HG03108 (cell line): ENCODE measurements around the gene SPATA2L.
A peak's percentile ranks its signal among the peaks of the same experiment; 100 is the strongest.
"Not testable (repeated sequence)": the region's sequence is repeated elsewhere in the genome, so short reads cannot be mapped to it uniquely, and the experiment has no call there.

Source experiments
- ATAC-seq: cut with Tn5 transposase; IDR thresholded peaks from one replicate; pipeline ENCODE4 v1.9.1; 2021; ENCODE audit warnings: moderate library complexity; ENCODE audit not compliant: unreplicated experiment

Gene SPATA2L

DNA sequence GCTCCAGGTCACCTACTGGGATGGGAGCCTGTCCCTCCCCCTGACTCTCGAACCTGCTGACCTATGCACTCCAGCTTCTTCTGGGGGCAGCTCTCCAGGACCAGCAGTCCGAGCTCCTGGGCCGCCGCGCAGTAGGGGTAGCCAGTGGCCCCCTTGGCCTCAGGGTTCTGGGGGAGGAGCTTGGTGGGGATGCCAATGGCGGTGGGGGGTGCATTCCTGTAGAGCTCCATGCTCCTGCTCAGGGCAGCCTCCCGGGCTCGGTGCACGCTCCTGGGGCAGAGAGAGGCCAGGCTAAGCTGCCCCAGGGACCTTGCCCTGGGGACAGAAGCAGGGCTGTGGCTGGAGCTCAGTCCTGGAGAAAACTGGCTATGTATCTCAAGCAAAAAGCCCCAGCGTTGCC is 7.7 kb upstream of the SPATA2L start:
- ATAC-seq, result no peak

DNA sequence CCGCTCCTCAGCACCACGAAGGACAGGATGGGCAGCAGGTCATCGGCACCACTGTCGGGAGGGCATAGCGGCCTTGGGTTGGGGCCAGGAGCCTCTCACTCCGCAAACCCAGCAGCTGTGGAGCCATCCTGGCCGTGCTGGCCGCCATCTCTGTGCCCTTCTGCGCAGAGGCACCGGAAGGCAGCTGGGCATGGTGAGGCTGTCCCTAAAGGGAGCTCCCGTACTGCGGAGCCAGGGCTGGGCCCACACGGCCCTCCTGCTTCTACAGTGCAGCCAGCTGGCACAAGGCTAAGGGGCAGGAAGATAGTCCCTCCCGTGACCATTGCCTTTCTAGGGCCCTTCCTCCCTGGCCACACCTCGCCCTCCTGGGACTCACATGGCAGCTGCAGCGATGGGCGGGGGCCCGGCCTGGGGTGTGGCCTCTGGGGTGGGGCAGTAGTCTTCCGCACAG is 7.0 kb upstream of the SPATA2L start:
- ATAC-seq, result no peak

DNA sequence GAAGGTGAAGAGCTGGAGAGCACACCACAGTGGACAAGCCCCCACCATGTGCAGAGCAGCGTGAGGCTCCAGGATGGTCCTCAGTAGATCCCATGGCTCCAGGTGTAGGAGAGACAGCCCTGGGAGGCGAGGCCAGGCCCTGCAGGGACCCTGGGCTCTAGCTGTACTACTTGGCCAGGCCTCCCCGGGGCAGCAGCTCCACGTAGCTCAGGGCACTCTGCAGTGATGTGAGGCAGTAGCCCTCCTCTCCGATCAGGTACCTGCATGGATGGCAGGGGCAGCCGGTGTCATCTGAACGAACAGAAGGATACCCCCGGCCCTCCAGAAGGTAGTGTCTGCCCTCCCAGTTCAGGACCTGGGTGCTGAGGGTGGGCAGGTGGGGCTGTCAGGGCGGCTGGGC is 6.2 kb upstream of the SPATA2L start:
- ATAC-seq, result no peak

DNA sequence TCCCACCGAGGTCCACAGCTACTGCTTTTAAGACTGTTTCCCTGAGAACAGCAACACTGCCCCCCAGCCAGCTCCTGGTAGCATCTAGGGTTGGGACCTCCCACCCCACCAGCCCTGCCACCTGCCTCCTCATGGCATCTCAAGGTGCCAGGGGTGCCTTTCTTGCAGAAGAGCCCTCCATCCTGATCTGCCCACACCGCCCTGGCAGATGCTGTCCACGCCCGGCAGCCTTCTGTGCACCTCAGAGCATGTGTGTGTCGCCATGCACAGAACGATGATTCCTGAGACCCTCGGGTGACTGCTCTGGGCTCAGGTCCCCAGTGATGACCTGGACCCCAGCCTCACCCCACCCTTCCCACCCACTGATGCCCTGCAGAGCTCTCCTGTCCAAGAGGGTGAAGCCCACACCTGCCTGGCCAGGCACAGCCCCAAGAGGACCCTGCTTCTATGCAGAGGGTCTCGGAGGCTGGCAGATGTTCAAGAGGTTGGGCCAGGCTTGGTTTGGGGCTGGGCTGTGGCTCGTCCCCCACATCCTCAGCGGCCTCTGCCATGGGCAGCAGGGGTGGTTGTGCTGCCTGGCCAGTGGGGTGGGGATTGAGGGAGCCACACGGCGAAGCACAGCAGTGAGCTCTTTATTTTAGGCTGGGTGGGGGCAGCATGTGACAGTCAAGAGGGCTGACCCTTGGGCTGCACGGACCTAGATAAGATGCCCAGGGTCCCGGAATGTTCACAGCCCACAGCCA is 5.2 kb upstream of the SPATA2L start:
- no peak for ATAC-seq

DNA sequence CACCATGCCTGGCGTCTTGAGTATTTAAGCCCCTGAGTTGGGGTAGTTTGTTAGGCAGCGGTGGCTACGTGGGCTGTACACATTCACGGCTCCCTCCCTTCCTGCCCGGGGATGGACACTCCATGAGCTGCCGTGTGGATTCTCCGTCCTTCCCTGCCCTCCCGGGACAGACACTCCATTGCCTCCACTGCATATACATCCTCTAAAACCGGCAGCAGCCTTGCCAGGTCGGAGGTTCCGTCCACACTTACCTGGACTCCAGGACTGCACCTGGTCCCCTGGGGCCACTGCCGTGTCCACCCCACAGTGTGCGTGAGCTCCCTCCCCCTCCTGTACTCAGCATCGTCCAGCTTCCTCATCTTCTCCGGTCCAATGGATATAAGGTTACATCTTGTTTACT is 3.5 kb upstream of the SPATA2L start:
- ATAC-seq, result no peak

DNA sequence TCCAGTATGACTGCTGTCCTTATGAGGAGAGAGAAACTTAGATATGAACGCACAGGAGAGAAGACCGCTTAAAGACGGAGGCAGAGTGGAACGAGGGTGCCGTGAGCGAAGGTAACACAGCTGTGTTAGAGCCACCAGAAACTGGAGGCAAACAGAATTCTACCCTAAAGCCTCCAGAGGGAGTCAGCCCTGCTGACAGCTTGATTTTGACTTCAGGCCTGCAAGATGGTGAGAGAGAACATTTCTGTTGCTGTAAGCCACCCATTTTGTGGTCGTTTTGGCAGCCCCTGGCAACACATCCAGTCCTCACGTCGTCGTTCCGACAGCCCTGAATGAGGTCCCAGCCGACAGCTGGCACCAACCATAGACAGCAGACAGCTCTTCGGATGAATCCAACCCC is 2.8 kb upstream of the SPATA2L start:
- no peak for ATAC-seq

DNA sequence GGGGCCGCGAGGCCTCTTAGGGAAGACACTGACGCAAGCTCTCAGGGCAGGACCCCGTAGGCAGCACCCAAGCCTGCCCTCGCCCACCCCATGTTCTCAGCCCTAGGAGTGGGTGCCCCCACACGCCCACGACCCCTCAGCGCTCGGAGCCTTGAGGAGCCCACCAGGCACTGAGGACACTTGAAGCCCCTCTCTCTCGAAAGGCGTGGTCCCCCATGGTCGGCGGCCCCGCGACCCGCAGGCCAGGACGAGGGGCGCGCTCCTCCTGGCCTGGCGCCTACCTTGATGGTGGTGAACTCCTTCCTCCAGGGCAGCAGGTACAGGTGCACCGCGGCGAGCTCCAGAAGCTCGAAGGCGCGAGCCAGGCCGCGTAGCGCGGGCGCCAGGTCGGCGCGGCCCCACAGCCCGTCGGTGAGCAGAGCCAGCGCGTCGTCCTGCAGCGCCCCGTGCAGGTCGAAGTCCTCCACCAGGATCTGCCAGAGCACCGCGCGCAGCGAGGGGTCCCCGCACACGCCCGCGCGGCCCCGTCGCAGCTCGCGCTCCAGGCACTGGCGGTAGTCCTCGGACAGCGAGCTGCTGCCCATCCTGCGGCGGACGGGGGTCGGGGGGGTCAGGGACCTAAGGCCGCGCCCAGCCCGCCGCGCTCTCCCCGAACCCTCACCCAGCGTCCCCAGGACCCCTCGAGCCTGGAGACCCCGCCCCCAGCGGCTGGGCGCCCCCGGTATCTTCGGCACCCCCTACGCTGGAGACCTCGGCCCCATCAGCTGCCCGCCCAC is 668 bp downstream of the SPATA2L start:
- no peak for ATAC-seq

DNA sequence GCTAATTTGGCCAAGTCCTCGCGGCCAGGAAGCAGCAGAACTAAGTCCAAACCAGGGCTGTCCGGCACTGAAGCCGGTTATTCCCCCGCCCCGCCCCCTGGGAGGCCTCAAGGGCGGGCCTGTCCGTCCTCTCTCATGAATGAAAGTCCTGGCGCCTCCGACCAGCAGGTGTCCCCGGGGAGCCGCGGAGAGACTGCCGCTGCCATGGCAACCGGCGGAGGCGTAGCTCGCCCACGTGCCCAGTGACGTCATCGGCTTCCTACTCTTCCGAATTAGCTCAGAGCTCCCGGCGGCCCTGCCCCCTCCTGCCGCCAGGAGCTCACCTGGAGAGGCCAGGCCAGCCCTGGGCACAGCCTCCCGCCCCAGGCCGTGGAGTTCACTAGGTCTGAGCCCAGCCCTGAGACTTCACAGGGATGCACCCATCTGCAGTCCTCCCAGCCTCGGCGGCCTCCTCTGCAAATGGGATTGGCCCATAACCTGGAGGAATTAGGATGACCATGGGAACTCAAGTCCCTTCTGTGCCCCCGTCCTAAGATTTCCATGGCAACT is 1.3 kb downstream of the SPATA2L start:
- ATAC-seq, result peak; percentile 39

DNA sequence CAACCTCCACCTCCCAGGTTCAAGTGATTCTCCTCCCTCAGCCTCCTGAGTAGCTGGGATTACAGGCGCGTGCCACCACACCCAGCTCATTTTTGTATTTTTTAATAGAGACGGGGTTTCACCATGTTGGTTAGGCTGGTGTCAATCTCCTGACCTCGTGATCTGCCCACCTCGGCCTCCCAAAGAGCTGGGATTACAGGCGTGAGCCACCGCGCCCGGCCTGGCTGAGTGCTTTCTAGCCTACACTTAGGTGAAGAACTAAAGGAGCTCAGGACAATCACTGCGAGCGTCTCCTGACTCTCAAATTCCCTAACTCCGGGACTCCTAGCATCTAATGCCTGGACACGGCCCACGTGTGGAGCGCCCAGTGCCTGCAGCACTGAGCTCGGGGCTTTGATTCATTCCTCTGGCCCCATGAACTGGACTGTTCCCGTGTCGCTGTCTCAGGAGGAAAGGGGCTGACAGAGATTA is 1.8 kb downstream of the SPATA2L start:
- ATAC-seq, result not testable (repeated sequence)

DNA sequence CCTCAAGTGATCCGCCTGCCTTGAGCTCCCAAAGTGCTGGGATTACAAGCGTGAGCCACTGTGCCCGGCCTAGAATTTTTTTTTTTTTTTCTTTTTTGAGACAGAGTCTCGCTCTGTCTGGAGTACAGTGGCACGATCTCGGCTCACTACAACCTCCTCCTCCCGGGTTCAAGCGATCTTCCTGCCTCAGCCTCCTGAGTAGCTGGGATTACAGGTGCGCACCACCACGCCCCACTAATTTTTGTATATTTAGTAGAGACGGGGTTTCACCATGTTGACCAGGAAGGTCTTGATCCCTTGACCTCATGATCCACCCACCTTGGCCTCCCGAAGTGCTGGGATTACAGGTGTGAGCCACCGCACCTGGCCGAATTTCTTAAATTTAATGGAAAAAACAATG is 2.8 kb downstream of the SPATA2L start:
- not testable (repeated sequence) for ATAC-seq

DNA sequence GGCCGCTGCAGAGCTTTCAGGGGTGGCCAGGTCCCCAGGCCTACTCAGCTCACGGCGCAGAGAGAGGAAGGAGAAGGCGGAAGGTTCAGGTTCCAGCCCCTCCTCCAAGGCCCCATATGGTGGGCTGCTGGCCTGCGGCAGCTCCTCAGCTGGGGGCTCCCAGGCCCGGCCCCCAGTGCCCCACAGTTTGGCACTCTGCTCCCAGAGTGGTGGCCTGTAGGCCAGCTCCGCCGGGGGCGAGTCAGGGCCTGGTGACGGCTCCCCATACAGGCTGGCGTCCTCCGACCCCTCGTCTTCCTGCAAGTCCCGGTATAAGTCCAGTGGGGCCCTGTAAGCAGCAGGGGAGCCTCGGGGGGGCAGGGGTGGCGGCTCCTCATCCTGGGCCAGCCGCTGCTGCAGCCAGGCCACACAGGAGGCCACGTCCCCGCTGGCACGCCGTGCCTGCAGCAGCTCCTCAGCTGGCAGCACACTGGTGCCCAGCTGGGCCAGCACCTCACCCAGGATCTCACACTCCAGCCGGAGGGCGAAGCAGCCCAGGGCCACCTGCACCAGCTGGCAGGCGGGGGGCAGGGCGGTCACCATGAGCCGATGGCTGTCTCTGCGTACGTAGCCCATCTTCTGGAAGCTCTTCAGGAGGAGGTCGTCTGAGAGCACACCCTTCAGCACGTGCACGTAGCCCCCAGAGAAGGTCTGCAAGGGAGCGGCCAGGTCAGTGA is 3.7 kb downstream of the SPATA2L start:
- no peak for ATAC-seq

DNA sequence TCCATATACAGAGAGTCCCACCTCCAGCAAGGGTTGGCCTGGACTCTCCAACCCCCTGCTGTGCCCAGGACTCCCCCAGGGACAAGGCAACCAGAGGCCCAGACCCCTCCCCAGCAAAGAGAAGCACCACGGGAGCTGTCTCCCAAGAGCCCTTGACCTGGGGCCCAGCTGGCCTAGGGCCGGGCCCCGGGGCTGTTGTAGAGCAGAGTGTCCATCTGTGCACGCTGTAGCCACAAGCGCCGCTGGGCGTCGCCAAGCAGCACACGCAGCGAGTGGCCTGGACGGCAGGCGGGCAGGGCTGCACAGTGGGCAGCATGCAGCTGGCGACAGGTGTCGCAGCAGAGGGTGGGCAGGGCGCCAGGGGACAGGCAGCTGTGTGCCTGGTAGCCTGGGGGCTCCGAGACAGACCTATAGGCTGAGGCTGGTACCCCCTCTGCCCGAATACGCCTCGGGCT is 4.3 kb downstream of the SPATA2L start:
- no peak for ATAC-seq

DNA sequence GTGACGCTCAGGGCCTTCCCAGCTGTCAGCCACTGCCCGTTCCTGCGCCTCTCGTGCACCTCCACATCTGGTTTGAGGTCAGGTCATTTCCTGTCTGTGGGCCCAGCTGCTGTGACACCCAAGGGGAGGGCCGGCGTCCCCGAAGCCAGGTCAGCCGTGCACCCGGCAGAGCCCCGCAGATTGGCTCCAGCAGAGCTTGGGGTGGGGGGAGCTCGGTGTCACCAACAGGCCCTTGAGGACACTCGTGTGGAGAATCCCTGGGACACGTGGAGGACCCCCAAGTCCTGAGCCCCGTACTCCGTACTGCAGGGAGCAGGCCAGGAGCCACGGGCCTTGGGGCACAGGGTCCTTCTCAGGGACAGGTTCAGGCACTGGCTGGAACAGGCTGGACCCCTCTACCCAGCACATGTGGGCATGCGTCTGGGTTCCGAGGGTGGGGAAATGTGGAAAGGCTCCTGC is 4.8 kb downstream of the SPATA2L start:
- no peak for ATAC-seq

DNA sequence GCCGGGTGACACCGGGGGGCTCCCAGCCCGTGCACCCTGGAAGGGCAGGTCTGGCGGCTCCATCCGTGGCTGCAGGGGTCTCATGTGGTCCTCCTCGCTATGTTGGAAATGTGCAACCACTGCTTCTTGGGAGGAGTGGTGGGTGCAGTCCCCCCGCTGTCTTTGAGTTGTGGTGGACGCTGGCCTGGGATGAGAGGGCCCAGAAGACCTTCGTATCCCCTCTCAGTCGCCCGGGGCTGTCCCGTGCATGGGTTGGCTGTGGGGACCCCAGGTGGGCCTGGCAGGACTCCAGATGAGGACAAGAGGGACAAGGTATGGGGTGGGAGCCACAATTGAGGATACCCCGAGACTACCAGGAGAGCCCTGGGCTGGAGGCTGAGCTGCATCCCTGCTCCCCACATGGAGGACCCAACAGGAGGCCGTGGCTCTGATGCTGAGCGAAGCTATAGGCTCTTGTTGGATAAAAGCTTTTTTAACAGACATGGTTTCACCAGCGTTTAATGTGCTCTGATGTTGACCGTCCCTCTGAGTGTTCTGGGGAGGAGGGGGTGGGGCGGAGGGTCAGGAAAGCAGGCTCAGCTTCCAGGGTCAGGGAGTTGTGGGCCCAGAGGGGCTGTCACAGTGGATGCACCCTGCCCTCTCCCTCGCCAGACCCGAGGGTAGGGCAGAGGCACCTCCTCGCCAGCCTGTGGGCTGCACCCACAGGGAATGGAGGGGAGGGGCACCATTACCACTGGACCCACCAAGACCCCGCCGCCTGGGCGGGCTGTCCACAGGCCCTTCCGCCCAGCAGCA is 5.4 kb downstream of the SPATA2L start:
- no peak for ATAC-seq

DNA sequence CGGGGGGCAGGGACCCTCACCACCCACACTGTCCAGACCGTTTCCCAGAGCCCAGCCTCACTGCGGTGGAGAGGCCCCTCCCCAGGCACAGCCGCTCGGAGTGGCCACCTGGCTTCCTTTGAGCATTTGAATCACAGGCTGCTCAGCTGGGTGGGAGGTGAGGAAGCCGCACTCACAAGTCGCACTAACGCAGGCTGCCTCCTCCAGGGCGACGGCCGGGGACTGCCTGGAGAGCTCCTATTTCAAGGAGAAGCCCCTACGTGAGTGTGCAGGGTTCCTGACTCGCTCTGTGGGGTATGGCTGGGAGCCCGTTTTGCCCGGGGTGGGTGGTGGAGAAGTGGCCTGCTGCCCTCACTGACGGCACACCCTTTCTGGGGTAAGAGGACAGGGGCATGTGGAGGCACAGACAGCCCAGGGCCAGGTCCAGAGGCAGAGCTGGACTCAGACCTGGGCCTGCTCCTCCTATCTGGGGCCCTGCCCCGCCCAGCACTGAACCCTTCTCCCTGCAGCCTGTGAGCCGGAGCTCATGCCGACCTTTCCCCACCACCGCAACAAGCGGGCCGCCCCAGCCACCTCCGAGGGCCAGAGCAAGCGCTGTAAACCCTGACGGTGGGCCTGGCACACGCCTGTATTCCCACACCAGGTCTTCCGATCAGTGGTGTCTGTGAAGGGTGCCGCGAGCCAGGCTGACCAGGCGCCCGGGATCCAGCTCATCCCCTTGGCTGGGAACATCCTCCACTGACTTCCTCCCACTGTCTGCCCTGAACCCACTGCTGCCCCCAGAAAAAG is 6.2 kb downstream of the SPATA2L start:
- ATAC-seq, result no peak

DNA sequence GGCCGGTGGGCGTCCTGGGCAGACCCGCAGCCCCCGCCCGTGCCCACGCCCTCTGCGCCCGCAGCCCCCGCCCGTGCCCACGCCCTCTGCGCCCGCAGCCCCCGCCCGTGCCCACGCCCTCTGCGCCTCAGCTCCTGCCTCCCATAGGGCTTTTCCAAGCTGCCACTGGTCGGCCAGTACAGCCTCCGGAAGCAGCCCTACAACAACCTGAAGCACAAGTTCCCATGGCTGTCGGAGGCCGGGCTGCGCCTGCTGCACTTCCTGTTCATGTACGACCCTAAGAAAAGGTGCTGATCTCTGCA is 6.8 kb downstream of the SPATA2L start:
- not testable (repeated sequence) for ATAC-seq

DNA sequence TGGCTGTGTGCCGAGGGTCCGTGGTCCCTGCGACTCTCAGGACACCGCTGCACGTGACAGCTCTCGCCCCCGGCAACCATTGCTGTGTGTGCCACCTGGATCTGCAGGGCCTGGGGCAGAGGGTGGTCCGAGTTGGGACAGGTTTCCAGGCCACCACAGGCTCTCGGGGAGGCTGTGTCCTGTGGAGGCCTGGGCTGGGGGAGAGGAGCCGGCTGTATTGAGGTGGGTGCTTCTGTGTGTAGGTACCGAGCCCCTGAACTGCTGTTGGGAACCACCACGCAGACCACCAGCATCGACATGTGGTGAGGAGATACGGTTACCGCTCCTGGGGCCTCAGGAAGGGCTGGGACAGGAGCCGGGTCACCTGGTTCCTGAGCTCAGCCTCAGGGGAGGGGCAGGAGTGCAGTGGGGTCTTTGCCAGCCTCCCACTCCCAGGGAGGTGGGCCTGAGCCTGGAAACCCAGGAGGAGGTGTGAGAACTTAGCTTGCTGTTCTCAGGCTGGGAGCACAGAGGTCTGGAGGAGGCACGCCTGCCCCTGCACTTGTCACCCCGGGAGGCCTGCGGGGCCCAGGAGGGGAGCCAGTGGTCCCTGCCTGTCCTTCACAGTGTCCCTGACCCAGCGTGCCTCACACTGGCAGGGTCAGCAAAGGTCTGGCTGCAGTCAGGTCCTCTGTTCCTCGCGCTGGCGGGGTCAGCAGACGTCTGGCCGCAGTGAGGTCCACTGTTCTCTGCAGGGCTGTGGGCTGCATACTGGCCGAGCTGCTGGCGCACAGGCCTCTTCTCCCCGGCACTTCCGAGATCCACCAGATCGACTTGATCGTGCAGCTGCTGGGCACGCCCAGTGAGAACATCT is 7.3 kb downstream of the SPATA2L start:
- ATAC-seq, result no peak

DNA sequence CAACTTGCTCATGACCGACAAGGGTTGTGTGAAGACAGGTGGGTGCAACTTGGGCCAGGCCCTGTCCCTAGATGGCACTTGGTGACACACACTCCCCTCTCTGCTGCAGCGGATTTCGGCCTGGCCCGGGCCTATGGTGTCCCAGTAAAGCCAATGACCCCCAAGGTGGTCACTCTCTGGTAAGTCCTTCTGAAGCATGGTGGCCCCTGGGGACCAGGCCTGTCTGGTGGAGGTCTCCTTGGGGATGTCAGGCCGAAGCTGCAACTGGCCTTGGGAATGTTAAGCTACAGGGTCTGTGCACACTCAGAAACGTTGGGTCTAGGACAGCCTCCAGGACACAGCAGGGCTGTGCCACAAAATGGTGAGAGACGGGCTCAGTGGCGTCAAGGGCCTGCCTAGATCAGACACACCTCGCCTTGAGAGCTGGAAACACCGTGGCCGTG is 8.2 kb downstream of the SPATA2L start:
- no peak for ATAC-seq
